ENCODE results near the gene PAEP. TPM values are rescaled to one million over a fixed set of nuclear protein-coding genes. Genes with fewer than 3 reads are reported as not detected.

PAEP gene
- total RNA-seq, 3 donors from 2014 or later (not counting 1 experiment from before 2014, with no cell fraction given) = not detected

DNA sequence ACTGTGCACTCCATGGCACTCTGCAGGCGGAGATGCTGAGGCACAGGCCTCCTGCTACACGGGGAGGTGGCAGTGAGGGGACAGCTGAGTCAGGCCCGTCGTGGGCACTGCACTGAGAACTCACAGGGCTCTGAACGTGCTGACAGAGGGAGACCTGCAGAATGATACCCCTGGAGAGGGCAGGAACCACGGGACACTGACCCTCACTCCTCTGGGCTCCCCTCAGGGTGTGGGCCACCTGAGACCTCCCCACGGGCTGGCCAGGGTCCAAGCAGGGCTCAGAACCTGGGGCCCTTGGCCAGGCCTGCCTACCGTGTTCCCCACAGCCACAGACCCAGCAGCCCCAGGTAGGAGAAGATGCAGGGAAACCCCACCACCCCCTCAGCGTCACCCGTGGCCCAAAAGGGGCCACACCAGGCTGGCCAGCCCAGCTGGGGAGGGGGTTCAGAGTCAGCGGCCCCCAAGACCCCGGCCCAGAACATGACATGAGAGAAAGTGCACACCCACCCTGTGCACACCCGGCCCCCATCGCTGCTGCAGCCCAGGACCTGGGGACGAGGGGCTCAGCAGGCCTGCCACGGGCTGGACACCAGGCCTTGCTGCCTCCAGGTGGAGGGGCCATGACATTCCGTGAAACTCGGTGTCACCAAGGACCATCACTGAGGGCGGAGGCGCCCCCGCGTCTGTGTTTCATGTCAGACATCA, 46.9 kb downstream of the PAEP start:
- Mint-ChIP-seq H3K9me3 (peaks cover 0 to 2% of the 10 kb centered on the region in 2 donors), H3K36me3 (no peaks in the 10 kb centered on the region), H3K27ac (no peak overlapping the region), H3K27me3 (ENCODE audit: low read depth in 2 of 2) (no peaks in the 10 kb centered on the region), H3K4me3 (no peak overlapping the region), H3K4me1 (no peaks in the 10 kb centered on the region)
- H3K27me3 ChIP-seq (ENCODE audit: control insufficient read depth, insufficient read depth, low read length) = no peaks in the 10 kb centered on the region
- ATAC-seq = no peak
- intact Hi-C loops (cut with micrococcal nuclease) = no loop called here
- no peak overlapping the region for H3K27ac ChIP-seq (ENCODE audit: low read length)
- no peaks in the 10 kb centered on the region for H3K9me3 ChIP-seq (ENCODE audit: control insufficient read depth, insufficient read depth, low read length)
- 82% methylated on average over 22 of the region's 22 CpGs for WGBS (ENCODE audit: insufficient coverage)
- TF ChIP-seq CTCF (IDR thresholded peaks at IDR 0.05) = no peak
- H3K4me3 ChIP-seq (ENCODE audit: low read length) = no peak overlapping the region
- H3K4me1 ChIP-seq (ENCODE audit: control insufficient read depth, insufficient read depth, low read length) = peaks cover 3% of the 10 kb centered on the region
- DNase-seq = no peak
- no peaks in the 10 kb centered on the region for H3K36me3 ChIP-seq (ENCODE audit: control insufficient read depth, insufficient read depth, low read length)

DNA sequence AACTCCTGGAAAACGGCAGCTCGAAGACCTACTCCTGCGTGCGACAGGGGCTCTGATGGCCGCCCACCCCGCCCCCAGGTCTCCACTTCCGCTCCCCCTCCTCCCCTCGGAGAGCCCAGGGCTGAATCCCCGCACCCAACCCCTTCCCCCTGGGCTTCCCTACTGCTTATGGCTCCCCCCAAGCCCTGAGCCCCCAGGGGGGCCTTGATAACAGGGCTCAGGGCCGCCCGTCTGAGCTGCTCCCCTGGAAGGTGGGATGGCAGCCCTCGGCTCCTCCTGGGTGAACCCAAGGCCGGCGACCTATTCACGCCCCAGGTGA, 47.4 kb downstream of the PAEP start:
- no peaks in the 10 kb centered on the region for H3K27me3 ChIP-seq (ENCODE audit: control insufficient read depth, insufficient read depth, low read length)
- no peak overlapping the region for H3K4me3 Mint-ChIP-seq
- H3K27me3 Mint-ChIP-seq (ENCODE audit: low read depth in 2 of 2) = no peaks in the 10 kb centered on the region
- no peak overlapping the region for H3K27ac Mint-ChIP-seq
- ATAC-seq = no peak
- no peaks in the 10 kb centered on the region for H3K36me3 ChIP-seq (ENCODE audit: control insufficient read depth, insufficient read depth, low read length)
- no peak for DNase-seq
- no peaks in the 10 kb centered on the region for H3K9me3 ChIP-seq (ENCODE audit: control insufficient read depth, insufficient read depth, low read length)
- intact Hi-C loops (cut with micrococcal nuclease) = no loop called here
- no peak overlapping the region for H3K27ac ChIP-seq (ENCODE audit: low read length)
- no peak for TF ChIP-seq CTCF (IDR thresholded peaks at IDR 0.05)
- H3K4me1 ChIP-seq (ENCODE audit: control insufficient read depth, insufficient read depth, low read length) = no peaks in the 10 kb centered on the region
- no peaks in the 10 kb centered on the region for H3K4me1 Mint-ChIP-seq
- H3K9me3 Mint-ChIP-seq = peaks cover 0 to 2% of the 10 kb centered on the region in 2 donors
- WGBS (ENCODE audit: insufficient coverage) = 90% methylated on average over 14 of the region's 15 CpGs
- H3K4me3 ChIP-seq (ENCODE audit: low read length) = no peak overlapping the region
- no peaks in the 10 kb centered on the region for H3K36me3 Mint-ChIP-seq

DNA sequence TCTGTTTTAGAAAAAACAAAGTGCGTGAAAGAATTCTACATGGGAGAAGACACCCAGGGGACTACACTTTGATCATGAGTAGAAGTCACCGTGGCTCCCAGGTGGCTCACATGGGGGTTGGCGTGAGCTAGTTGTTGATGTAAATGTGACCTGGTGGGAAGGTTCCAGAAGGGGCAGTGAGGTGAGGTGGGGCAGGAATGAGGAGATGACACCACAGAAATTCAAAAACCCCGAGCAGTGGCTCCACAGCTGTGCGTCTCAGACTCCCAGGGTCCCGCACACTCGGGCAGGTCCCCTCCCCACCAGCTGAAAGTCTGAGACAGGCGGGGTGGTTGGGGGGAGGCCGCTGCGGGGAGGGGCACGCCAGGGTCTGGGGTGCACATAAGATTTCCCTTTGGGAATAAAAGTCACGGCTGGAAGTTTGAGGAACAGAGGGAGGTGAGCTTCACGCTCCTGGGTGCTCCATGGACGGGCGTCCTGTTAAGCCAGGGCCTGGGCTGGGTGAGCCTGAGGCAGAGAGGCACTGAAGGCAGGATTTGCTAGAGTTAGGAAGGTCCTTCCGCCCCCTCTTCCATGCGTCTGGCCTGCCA, 47.9 kb downstream of the PAEP start:
- intact Hi-C loops (cut with micrococcal nuclease) = no loop called here
- H3K4me1 Mint-ChIP-seq = no peaks in the 10 kb centered on the region

More for the DNA sequence above, 47.9 kb downstream of the PAEP start:
- WGBS (ENCODE audit: insufficient coverage) = 86% methylated on average over 17 of the region's 17 CpGs
- no peaks in the 10 kb centered on the region for H3K9me3 ChIP-seq (ENCODE audit: control insufficient read depth, insufficient read depth, low read length)
- no peaks in the 10 kb centered on the region for H3K36me3 ChIP-seq (ENCODE audit: control insufficient read depth, insufficient read depth, low read length)
- H3K4me3 ChIP-seq (ENCODE audit: low read length) = no peak overlapping the region
- Mint-ChIP-seq H3K27me3 (ENCODE audit: low read depth in 2 of 2) (no peaks in the 10 kb centered on the region), H3K4me3 (no peak overlapping the region), H3K9me3 (peaks cover 0 to 2% of the 10 kb centered on the region in 2 donors), H3K27ac (no peak overlapping the region), H3K36me3 (no peaks in the 10 kb centered on the region)
- H3K4me1 ChIP-seq (ENCODE audit: control insufficient read depth, insufficient read depth, low read length) = no peaks in the 10 kb centered on the region
- no peak for TF ChIP-seq CTCF (IDR thresholded peaks at IDR 0.05)
- H3K27ac ChIP-seq (ENCODE audit: low read length) = no peak overlapping the region
- no peak for DNase-seq
- no peaks in the 10 kb centered on the region for H3K27me3 ChIP-seq (ENCODE audit: control insufficient read depth, insufficient read depth, low read length)
- ATAC-seq = no peak

All from natural killer cell (primary cell).